ENCODE measurements around the gene CD69.
"Not testable (repeated sequence)": the region's sequence is repeated elsewhere in the genome, so short reads cannot be mapped to it uniquely, and the experiment has no call there.

The CD69 gene

GRCh38 chr12:9717070-9717925 is 43.4 kb downstream of the CD69 start:
- no peak overlapping the region for H3K4me3 ChIP-seq (ENCODE audit: low read depth, low read length)
- TF ChIP-seq CTCF (IDR thresholded peaks at IDR 0.05; ENCODE audit: low read depth, low read length): no peak

DNA sequence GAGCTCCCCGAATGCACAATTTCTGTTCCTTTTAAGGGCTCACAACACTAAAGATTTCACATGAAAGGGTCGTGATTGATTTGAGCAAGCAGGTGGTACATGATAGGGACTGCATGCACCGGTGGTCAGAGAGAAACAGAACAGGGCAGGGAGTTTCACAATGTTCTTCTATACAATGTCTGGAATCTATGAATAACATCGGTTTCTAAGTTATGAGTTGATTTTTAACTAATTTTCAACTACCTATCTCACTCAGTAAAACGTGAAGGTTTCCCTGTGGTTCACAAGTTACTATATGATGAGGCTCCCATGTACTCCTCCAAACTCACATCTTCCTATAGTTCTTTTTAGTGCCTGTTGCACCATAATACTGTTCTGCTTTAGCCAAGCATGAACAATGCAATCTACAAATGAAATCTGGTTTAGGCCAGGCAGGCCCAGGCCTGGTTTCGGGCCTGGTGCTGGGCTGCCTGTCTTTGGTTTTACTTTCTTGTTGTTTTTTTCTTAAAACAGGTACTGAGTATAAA is 47.6 kb downstream of the CD69 start:
- H3K4me3 ChIP-seq (ENCODE audit: low read depth, low read length): not testable (repeated sequence)

DNA sequence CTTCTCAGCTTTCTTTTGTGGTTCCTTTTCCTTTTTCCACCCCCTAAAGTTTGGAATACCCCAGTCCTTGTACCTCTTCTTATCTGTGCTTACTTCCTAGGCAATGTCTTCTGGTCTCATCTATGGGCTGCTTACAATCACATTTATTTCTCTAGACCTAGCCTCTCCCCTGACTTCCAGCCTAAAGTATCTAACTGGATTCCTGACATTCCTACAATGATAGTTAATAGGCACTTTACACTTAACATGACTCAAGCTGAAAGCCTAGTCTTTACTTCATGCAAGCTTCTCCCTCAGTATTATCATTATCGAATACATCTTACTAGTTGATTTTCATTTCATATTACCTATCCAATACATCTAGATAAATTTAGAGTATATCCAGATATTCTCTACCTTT is 49.0 kb downstream of the CD69 start:
- no peak overlapping the region for H3K4me3 ChIP-seq (ENCODE audit: low read depth, low read length)
- TF ChIP-seq CTCF (IDR thresholded peaks at IDR 0.05; ENCODE audit: low read depth, low read length): no peak

- no peak overlapping the region for H3K4me3 ChIP-seq (ENCODE audit: low read depth, low read length)
- no peak for TF ChIP-seq CTCF (IDR thresholded peaks at IDR 0.05; ENCODE audit: low read depth, low read length)
These were observed 49.9 kb downstream of the CD69 start for GRCh38 chr12:9710584-9711375.

- no peak overlapping the region for H3K4me3 ChIP-seq (ENCODE audit: low read depth, low read length)
These were observed 51.8 kb downstream of the CD69 start for GRCh38 chr12:9708853-9709252.

DNA sequence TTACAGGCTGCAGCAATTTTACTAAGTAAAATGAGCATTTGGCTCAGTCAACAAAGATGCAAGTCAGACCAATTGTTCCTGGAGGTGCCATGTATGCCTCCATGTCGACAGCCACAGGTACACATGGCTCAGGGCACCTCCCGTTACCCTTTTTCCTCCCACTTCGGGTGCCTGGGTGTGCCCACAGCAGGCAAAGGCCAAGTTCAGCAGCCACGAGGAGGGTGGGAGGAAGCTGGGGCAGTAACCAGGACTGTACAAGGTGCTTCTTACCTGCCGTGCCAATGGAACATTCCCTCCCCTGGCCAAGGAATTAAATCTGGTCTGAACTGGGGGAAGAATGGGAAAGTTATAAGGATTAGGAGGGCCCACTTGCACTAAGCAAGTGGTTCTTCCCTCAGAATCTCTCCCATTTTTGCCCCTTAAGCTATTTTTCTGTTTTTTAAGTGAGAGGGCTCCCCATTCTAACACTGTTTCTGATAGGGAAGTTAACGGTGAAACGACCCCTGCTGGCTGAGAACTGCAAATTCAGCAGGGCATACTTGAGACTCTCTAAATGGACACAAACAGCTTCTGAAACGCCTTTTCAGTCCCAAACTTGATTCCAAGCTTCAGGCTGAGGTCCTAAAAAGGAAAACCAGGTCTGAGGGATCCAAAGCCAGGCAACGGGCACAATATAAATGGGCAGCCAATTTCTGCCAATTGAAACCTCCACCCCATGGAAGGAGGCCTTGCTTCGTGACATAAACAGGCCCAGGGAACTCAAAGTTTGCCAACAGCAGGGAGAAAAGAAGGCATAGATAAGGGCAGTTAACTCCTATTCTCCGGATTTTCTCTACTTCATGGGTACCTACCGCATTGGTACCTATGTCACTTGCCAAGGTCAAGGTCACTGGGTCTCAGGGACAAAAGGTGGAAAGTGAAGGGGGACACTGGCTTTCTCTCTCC is 52.6 kb downstream of the CD69 start:
- H3K4me3 ChIP-seq (ENCODE audit: low read depth, low read length): no peak overlapping the region
- peak; percentile 81 for TF ChIP-seq CTCF (IDR thresholded peaks at IDR 0.05; ENCODE audit: low read depth, low read length)

More at GRCh38 chr12:9708853-9709252, 51.8 kb downstream of the CD69 start:
- no peak for TF ChIP-seq CTCF (IDR thresholded peaks at IDR 0.05; ENCODE audit: low read depth, low read length)

- H3K4me3 ChIP-seq (ENCODE audit: low read depth, low read length): no peak overlapping the region
These were observed 53.3 kb downstream of the CD69 start for GRCh38 chr12:9707356-9707755.

More at GRCh38 chr12:9707356-9707755, 53.3 kb downstream of the CD69 start:
- no peak for TF ChIP-seq CTCF (IDR thresholded peaks at IDR 0.05; ENCODE audit: low read depth, low read length)

Data from WI38 (cell line).